Natural killer cell (primary cell): ENCODE measurements around the gene CCRL2. TPM values are rescaled to one million over a fixed set of nuclear protein-coding genes. Genes with fewer than 3 reads are reported as not detected.

ENCODE experiments used
- ATAC-seq, 3 donors: fragments of 150-1000 bp in 2 of 3; fragments of 200-7000 bp in 1 of 3; cut with Tn5 transposase; 1 replicate in 1 of 3; 2 replicates in 2 of 3; pipeline ENCODE4 v1.10.0; 2021; ENCODE audit warnings: mild to moderate bottlenecking in 2 of 3, moderate library complexity in 2 of 3
- DNase-seq, 2 donors: peaks; one replicate each; pipeline versions ENCODE4 v3.0.0 to v3.0.0-alpha.2; 2013 to 2021; ENCODE audit warnings: mixed read lengths in 1 of 2
- H3K27ac ChIP-seq: one replicate; pipeline ENCODE4 v1.5.1; 2013; ENCODE audit warnings: mild to moderate bottlenecking, low read length
- H3K27me3 ChIP-seq: one replicate; pipeline ENCODE4 v1.6.1; 2013; ENCODE audit warnings: low read length; ENCODE audit not compliant: control insufficient read depth, insufficient read depth
- H3K36me3 ChIP-seq: one replicate; pipeline ENCODE4 v1.6.1; 2013; ENCODE audit warnings: low read length; ENCODE audit not compliant: control insufficient read depth, insufficient read depth
- H3K4me1 ChIP-seq: one replicate; pipeline ENCODE4 v1.6.1; 2013; ENCODE audit warnings: low read length; ENCODE audit not compliant: control insufficient read depth, insufficient read depth
- H3K4me3 ChIP-seq: one replicate; pipeline ENCODE4 v1.5.1; 2013; ENCODE audit warnings: low read length
- H3K9me3 ChIP-seq: one replicate; pipeline ENCODE4 v1.6.1; 2013; ENCODE audit warnings: low read length; ENCODE audit not compliant: control insufficient read depth, insufficient read depth
- H3K27ac Mint-ChIP-seq, 2 donors: one replicate each; pipeline ENCODE4 v1.8.0; 2022; ENCODE audit warnings: mild to moderate bottlenecking in 2 of 2, mixed read lengths in 2 of 2, moderate library complexity in 1 of 2
- H3K27me3 Mint-ChIP-seq, 2 donors: one replicate each; pipeline ENCODE4 v1.8.0; 2022; ENCODE audit warnings: low read depth in 2 of 2, mixed read lengths in 2 of 2
- H3K36me3 Mint-ChIP-seq: one replicate; pipeline ENCODE4 v1.8.0; 2022; ENCODE audit warnings: mixed read lengths
- H3K4me1 Mint-ChIP-seq, 2 donors: one replicate each; pipeline ENCODE4 v1.8.0; 2022; ENCODE audit warnings: mixed read lengths in 2 of 2
- H3K4me3 Mint-ChIP-seq: one replicate; pipeline ENCODE4 v1.8.0; 2022; ENCODE audit warnings: mild to moderate bottlenecking, moderate library complexity, mixed read lengths
- H3K9me3 Mint-ChIP-seq, 2 donors: one replicate each; pipeline ENCODE4 v1.8.0; 2022; ENCODE audit warnings: mixed read lengths in 2 of 2
- CTCF ChIP-seq: fragments of 200-600 bp; IDR thresholded peaks from one replicate; pipeline ENCODE4 v1.8.0; 2022; ENCODE audit warnings: antibody characterized with exemption
- WGBS: methylation state at CpG from one replicate; pipeline ENCODE4 v1.1.7; 2013; ENCODE audit warnings: missing lambda C conversion rate; ENCODE audit not compliant: insufficient coverage; 5-methylcytosine and 5-hydroxymethylcytosine counted together
- intact Hi-C: fragments of 100-400 bp; cut with micrococcal nuclease; formaldehyde crosslinking; loops from one replicate; pipeline ENCODE4 v1.14.2; 2022
- total RNA-seq, 4 donors: library from RNA; stranded (reverse); fragments of 120-200 nt in 1 of 4; gene quantifications; one replicate each; pipeline versions ENCODE4 v1.2.3 to v1.2.4, GENCODE V29; 2013 to 2022

The CCRL2 gene
- total RNA-seq, 3 donors from 2014 or later (not counting 1 experiment from before 2014, with no cell fraction given), result 3.0 to 4.6 (median 3.8) TPM

- Mint-ChIP-seq H3K4me3 (no peak overlapping the region), H3K27me3 (peaks cover 0 to 9% of the 10 kb centered on the region in 2 donors), H3K4me1 (no peaks in the 10 kb centered on the region), H3K9me3 (peaks cover 5 to 6% of the 10 kb centered on the region in 2 donors), H3K36me3 (peaks cover 8% of the 10 kb centered on the region), H3K27ac (no peak overlapping the region)
- no peak for TF ChIP-seq CTCF
- Histone ChIP-seq H3K9me3 (no peaks in the 10 kb centered on the region), H3K4me1 (no peaks in the 10 kb centered on the region), H3K36me3 (no peaks in the 10 kb centered on the region), H3K27me3 (no peaks in the 10 kb centered on the region), H3K4me3 (no peak overlapping the region), H3K27ac (no peak overlapping the region)
- intact Hi-C loops, result no loop called here
- no peak for ATAC-seq
- WGBS, result 100% methylated on average over 1 of the region's 1 CpG
- no peak for DNase-seq
Observed at GRCh38 chr3:46433841-46434240, 26.8 kb downstream of the CCRL2 start.

- Histone ChIP-seq H3K36me3 (no peaks in the 10 kb centered on the region), H3K27ac (no peak overlapping the region), H3K9me3 (no peaks in the 10 kb centered on the region), H3K4me3 (no peak overlapping the region), H3K27me3 (no peaks in the 10 kb centered on the region), H3K4me1 (no peaks in the 10 kb centered on the region)
- peaks cover 0 to 5% of the 10 kb centered on the region in 2 donors for H3K27me3 Mint-ChIP-seq
- no peak overlapping the region for H3K27ac Mint-ChIP-seq
- no peaks in the 10 kb centered on the region for H3K4me1 Mint-ChIP-seq
- DNase-seq (no peak), ATAC-seq (no peak)
- no peak for TF ChIP-seq CTCF
- WGBS, result 94% methylated on average over 3 of the region's 3 CpGs
- H3K9me3 Mint-ChIP-seq, result peaks cover 5 to 6% of the 10 kb centered on the region in 2 donors
- H3K36me3 Mint-ChIP-seq, result peaks cover 8% of the 10 kb centered on the region
- no peak overlapping the region for H3K4me3 Mint-ChIP-seq
- intact Hi-C loops, result loop anchor here (5.0 kb wide), 1 partner anchor 158 kb away; no protein-coding TSS in a partner anchor
Observed at GRCh38 chr3:46435081-46435726, 28.1 kb downstream of the CCRL2 start.

- no peaks in the 10 kb centered on the region for H3K9me3 ChIP-seq
- Mint-ChIP-seq H3K27me3 (peaks cover 0 to 2% of the 10 kb centered on the region in 2 donors), H3K4me3 (no peak overlapping the region), H3K4me1 (peaks cover 26% of the 10 kb centered on the region in 2 donors), H3K27ac (no peak overlapping the region), H3K9me3 (no peaks in the 10 kb centered on the region), H3K36me3 (no peaks in the 10 kb centered on the region)
- DNase-seq (no peak), ATAC-seq (no peak)
- no peaks in the 10 kb centered on the region for H3K36me3 ChIP-seq
- peaks cover 9% of the 10 kb centered on the region for H3K4me1 ChIP-seq
- intact Hi-C loops, result loop anchor here (5.0 kb wide), 1 partner anchor 162 kb away; no protein-coding TSS in a partner anchor
- H3K27ac ChIP-seq, result no peak overlapping the region
- no peak for TF ChIP-seq CTCF
- no peak overlapping the region for H3K4me3 ChIP-seq
- no peaks in the 10 kb centered on the region for H3K27me3 ChIP-seq
- 83% methylated on average over 3 of the region's 3 CpGs for WGBS
Observed at GRCh38 chr3:46438831-46439230, 31.8 kb downstream of the CCRL2 start.
